ENCODE results near the gene PROP1. TPM values are rescaled to one million over a fixed set of nuclear protein-coding genes. Genes with fewer than 3 reads are reported as not detected.
"Not testable (repeated sequence)": the region's sequence is repeated elsewhere in the genome, so short reads cannot be mapped to it uniquely, and the experiment has no call there.

Gene PROP1
- polyA plus RNA-seq, 1 donor, result not detected

DNA sequence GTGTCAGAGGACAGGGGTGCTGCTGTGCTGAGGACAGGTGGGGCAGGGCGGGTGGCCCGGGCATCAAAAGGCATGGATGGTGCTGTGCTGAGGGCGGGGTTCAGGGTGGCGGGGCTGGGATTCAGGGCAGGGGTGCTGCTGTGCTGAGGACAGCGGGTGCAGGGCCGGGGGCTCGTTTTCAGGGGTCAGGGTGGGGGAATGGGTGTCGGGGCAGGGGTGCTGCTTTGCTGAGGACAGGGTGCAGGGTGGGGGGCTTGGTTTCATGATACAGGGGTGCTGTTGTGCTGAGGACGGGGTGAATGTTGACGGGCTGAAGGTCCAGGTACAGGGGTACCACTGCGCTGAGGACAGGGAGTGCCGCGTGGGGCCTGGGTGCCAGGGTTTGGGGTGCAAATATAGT, 50.9 kb downstream of the PROP1 start:
- DNase-seq, result not testable (repeated sequence)

DNA sequence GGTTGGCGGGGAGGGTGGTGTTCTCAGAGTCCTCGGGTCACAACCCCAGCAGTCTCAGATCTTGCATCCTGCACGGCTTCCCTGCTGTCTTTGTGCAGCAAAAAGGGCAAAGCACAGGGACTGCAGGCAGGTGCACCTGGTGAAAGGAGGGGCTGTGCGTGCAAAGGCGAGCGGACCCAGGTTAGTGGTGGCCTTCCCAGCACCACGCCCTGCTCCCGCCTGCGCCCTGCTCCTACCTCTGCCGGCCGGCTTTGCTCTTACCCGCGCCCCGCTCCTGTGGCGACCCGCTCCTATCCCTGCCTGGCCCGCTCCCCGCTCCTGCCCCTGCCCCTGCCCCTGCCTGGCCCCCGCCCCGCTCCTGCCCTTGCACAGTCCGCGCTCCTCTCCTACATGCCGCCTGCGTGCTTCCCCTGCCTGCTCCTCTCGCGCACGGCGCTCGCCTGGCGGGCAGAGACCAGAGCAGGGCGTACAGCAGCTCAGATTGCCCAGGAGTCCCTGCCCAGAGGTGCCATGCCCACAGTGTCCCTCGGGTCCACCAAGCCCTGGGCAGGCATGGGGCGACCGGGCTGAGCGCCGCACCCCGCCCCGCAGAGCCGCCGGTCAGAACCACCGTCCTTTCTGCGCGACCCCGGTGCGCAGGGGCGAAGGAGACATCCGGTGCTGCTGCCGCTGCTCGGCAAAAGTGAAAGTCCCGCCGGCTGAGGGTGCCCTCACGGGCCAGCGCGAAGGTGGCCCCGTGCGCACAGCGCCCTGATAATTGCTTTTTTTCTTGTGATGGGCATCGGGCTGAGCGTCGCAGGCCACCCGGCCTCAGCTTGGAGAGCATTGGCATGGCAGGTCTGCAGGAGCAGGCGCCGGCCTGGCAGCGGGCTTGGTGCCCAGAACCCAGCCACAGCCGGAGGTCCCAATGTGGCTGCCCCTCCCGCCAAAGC, 52.0 kb downstream of the PROP1 start:
- DNase-seq, result not testable (repeated sequence)

- not testable (repeated sequence) for DNase-seq
Observed at GRCh38 chr5:177942896-177943295, 53.1 kb downstream of the PROP1 start.

Other genes with a start within 250 kb of the PROP1 start
- 0.75 TPM for gene FAM153A, start 213.3 kb downstream of the PROP1 start, polyA plus RNA-seq (ENCODE audit: insufficient read length)
- gene N4BP3, start 117.3 kb upstream of the PROP1 start, polyA plus RNA-seq (ENCODE audit: insufficient read length), result 3.4 TPM
- 30.6 TPM for gene RMND5B, start 134.8 kb upstream of the PROP1 start, polyA plus RNA-seq (ENCODE audit: insufficient read length)
- 85.3 TPM for gene NHP2, start 157.6 kb upstream of the PROP1 start, polyA plus RNA-seq (ENCODE audit: insufficient read length)
- not detected for gene GMCL2, start 191.1 kb upstream of the PROP1 start, polyA plus RNA-seq (ENCODE audit: insufficient read length)
- gene HNRNPAB, start 208.3 kb upstream of the PROP1 start, polyA plus RNA-seq (ENCODE audit: insufficient read length), result 163 TPM
- 118 TPM for gene PHYKPL, start 236.6 kb upstream of the PROP1 start, polyA plus RNA-seq (ENCODE audit: insufficient read length)

All from left kidney (tissue), 2 donors.